Stimulated activated CD8-positive, alpha-beta memory T cell treated with anti-CD3 and anti-CD28 coated beads, Interleukin-7, amount 100 ng/mL, for 48 hours (primary cell): Measurements from ENCODE around the gene CXCR2.

Experiments
- DNase-seq, 2 donors: peaks; one replicate each; pipeline ENCODE4 v3.0.0-alpha.2; 2020; ENCODE audit warnings: low read depth in 1 of 2; ENCODE audit errors: extremely low read depth in 1 of 2

CXCR2 gene

GRCh38 chr2:218180467-218181114, 54.8 kb downstream of the CXCR2 start:
- DNase-seq: no peak

- DNase-seq: no peak
These were observed 58.5 kb downstream of the CXCR2 start for GRCh38 chr2:218184331-218184730.

- peak; percentile 11 to 40 for DNase-seq
These were observed 60.5 kb downstream of the CXCR2 start for GRCh38 chr2:218186355-218186766.
